H1 (cell line): Measurements from ENCODE around the gene DTWD2. TPM values are rescaled to one million over a fixed set of nuclear protein-coding genes. Genes with fewer than 3 reads are reported as not detected.

Experiments used
- CTCF ChIA-PET: fragments of 300-600 bp; sonication (Branson Sonifier 250); formaldehyde crosslinking; loops from one replicate; lab custom pipeline; 2021; ENCODE audit not compliant: partially characterized antibody; lab: Charles Lee
- POLR2A ChIA-PET: fragments of 300-600 bp; sonication (Branson Sonifier 250); formaldehyde crosslinking; loops from one replicate; lab custom pipeline; 2021; ENCODE audit warnings: inconsistent platforms; ENCODE audit not compliant: partially characterized antibody; lab: Charles Lee
- DNase-seq, 2 experiments: peaks; one replicate each; pipeline versions ENCODE4 v3.0.0 to v3.0.0-alpha.2; 2010 to 2022; ENCODE audit warnings: low spot score in 2 of 2, low read depth in 1 of 2, mixed read lengths in 1 of 2
- FAIRE-seq: peaks from 2 replicates; lab custom pipeline; 2011; peaks lifted over from hg19 to GRCh38; lab: Jason Lieb, UNC
- H2AFZ ChIP-seq: 2 replicates; pipeline ENCODE4 v1.8.1; 2012; ENCODE audit warnings: low read length, inconsistent platforms
- H2AK5ac ChIP-seq: 2 replicates; pipeline ENCODE4 v1.6.1; 2013; ENCODE audit warnings: low read depth, low read length
- H2BK120ac ChIP-seq: replicated peaks from 2 replicates; pipeline ENCODE3; 2013; ENCODE audit warnings: low read depth, low read length, inconsistent platforms
- H2BK12ac ChIP-seq: 2 replicates; pipeline ENCODE4 v1.6.1; 2013; ENCODE audit warnings: low read depth, low read length
- H2BK15ac ChIP-seq: 2 replicates; pipeline ENCODE4 v1.6.1; 2013; ENCODE audit warnings: low read length
- H2BK20ac ChIP-seq: 2 replicates; pipeline ENCODE4 v1.6.1; 2013; ENCODE audit warnings: low read length
- H2BK5ac ChIP-seq: 2 replicates; pipeline ENCODE4 v1.6.1; 2013; ENCODE audit warnings: low read depth, low read length
- H3K14ac ChIP-seq: 2 replicates; pipeline ENCODE4 v1.6.1; 2013; ENCODE audit warnings: inconsistent platforms; ENCODE audit not compliant: insufficient read length
- H3K18ac ChIP-seq: 2 replicates; pipeline ENCODE4 v1.6.1; 2013; ENCODE audit warnings: low read length; ENCODE audit errors: extremely low read depth
- H3K23ac ChIP-seq: 2 replicates; pipeline ENCODE4 v1.6.1; 2013; ENCODE audit warnings: inconsistent platforms; ENCODE audit not compliant: insufficient read length
- H3K23me2 ChIP-seq: 2 replicates; pipeline ENCODE4 v1.6.1; 2013; ENCODE audit warnings: low read depth, low read length
- H3K27ac ChIP-seq: 2 replicates; pipeline ENCODE4 v1.6.1; 2011; ENCODE audit warnings: low read depth, low read length, inconsistent platforms
- H3K27me3 ChIP-seq, 4 experiments: replicated peaks in 1 of 4; 1 replicate in 1 of 4; 2 replicates in 3 of 4; pipeline versions ENCODE4 v1.6.1 to v1.8.1; 2011 to 2013; ENCODE audit warnings: low read length in 3 of 4, mild to moderate bottlenecking in 3 of 4, inconsistent platforms in 2 of 4, mixed read lengths in 2 of 4, moderate library complexity in 1 of 4; ENCODE audit not compliant: control insufficient read depth in 3 of 4, insufficient read depth in 3 of 4; ENCODE audit errors: extremely low read depth in 1 of 4
- H3K36me3 ChIP-seq, 4 experiments: 2 replicates each; pipeline versions ENCODE4 v1.6.1 to v1.8.1; 2011 to 2013; ENCODE audit warnings: mild to moderate bottlenecking in 4 of 4, low read length in 3 of 4, moderate library complexity in 2 of 4, control low read depth in 1 of 4, inconsistent platforms in 1 of 4; ENCODE audit not compliant: insufficient read depth in 4 of 4, control insufficient read depth in 2 of 4
- H3K4ac ChIP-seq: replicated peaks from 2 replicates; pipeline ENCODE3; 2013; ENCODE audit warnings: low read length, low read depth, mixed read lengths, inconsistent platforms; ENCODE audit not compliant: insufficient read length
- H3K4me1 ChIP-seq, 4 experiments: replicated peaks in 1 of 4; 1 replicate in 1 of 4; 2 replicates in 3 of 4; pipeline versions ENCODE4 v1.6.1 to v1.8.1; 2011 to 2013; ENCODE audit warnings: low read length in 3 of 4, inconsistent platforms in 2 of 4, mixed read lengths in 1 of 4; ENCODE audit not compliant: insufficient read depth in 4 of 4, control insufficient read depth in 3 of 4
- H3K4me2 ChIP-seq, 2 experiments: 2 replicates each; pipeline versions ENCODE4 v1.6.1 to v1.8.1; 2011 to 2013; ENCODE audit warnings: low read depth in 2 of 2, low read length in 2 of 2, control low read depth in 1 of 2, inconsistent platforms in 1 of 2, mild to moderate bottlenecking in 1 of 2; ENCODE audit not compliant: insufficient read depth in 1 of 2
- H3K4me3 ChIP-seq, 4 experiments: fragments of 200-600, 300-600 bp in 1 of 4; sonication (generic), shearing (Covaris generic), sonication (Bioruptor Twin) in 1 of 4; 2 replicates each; pipeline versions ENCODE4 v1.5.1 to v1.8.1; 2011 to 2016; ENCODE audit warnings: low read length in 4 of 4, low read depth in 3 of 4, control low read depth in 2 of 4, inconsistent platforms in 2 of 4, mild to moderate bottlenecking in 2 of 4, mixed read lengths in 1 of 4, moderate library complexity in 1 of 4; ENCODE audit not compliant: insufficient read depth in 2 of 4; ENCODE audit errors: extremely low read depth in 1 of 4
- H3K56ac ChIP-seq: replicated peaks from 2 replicates; pipeline ENCODE3; 2013; ENCODE audit warnings: low read depth, mild to moderate bottlenecking, mixed read lengths, low read length, inconsistent platforms; ENCODE audit not compliant: insufficient read length
- H3K79me1 ChIP-seq: 2 replicates; pipeline ENCODE4 v1.6.1; 2013; ENCODE audit warnings: low read depth, low read length, control low read depth
- H3K79me2 ChIP-seq, 2 experiments: 2 replicates each; pipeline versions ENCODE4 v1.6.1 to v1.8.1; 2012 to 2013; ENCODE audit warnings: low read length in 2 of 2, mild to moderate bottlenecking in 2 of 2, inconsistent platforms in 1 of 2; ENCODE audit not compliant: insufficient read depth in 2 of 2, control insufficient read depth in 1 of 2
- H3K9ac ChIP-seq, 4 experiments: replicated peaks in 1 of 4; 1 replicate in 1 of 4; 2 replicates in 3 of 4; pipeline versions ENCODE4 v1.6.1 to v1.8.1; 2011 to 2013; ENCODE audit warnings: low read depth in 3 of 4, low read length in 3 of 4, control low read depth in 2 of 4, mild to moderate bottlenecking in 2 of 4, moderate library complexity in 2 of 4, inconsistent platforms in 1 of 4; ENCODE audit errors: extremely low read depth in 1 of 4
- H3K9me3 ChIP-seq, 2 experiments: 2 replicates each; pipeline versions ENCODE4 v1.6.1 to v1.8.1; 2012 to 2013; ENCODE audit warnings: mild to moderate bottlenecking in 2 of 2, moderate library complexity in 2 of 2, control low read depth in 1 of 2, inconsistent platforms in 1 of 2, low read depth in 1 of 2, low read length in 1 of 2, mixed read lengths in 1 of 2; ENCODE audit not compliant: insufficient read depth in 2 of 2
- H4K20me1 ChIP-seq, 2 experiments: replicated peaks in 1 of 2; 2 replicates each; pipeline versions ENCODE3 to v1.8.1; 2011 to 2013; ENCODE audit warnings: inconsistent platforms in 2 of 2, low read length in 2 of 2, mild to moderate bottlenecking in 1 of 2; ENCODE audit not compliant: insufficient read depth in 2 of 2, control insufficient read depth in 1 of 2
- H4K5ac ChIP-seq: 2 replicates; pipeline ENCODE4 v1.6.1; 2013; ENCODE audit warnings: low read length, low read depth, mixed read lengths, inconsistent platforms; ENCODE audit not compliant: insufficient read length
- H4K8ac ChIP-seq: 2 replicates; pipeline ENCODE4 v1.8.0; 2013; ENCODE audit warnings: mild to moderate bottlenecking, moderate library complexity, low read length, inconsistent platforms; ENCODE audit not compliant: insufficient read depth; ENCODE audit errors: extremely low read depth
- H4K91ac ChIP-seq: replicated peaks from 2 replicates; pipeline ENCODE3; 2013; ENCODE audit warnings: low read length, mixed read lengths, inconsistent platforms; ENCODE audit not compliant: insufficient read length
- ATF2 ChIP-seq: IDR thresholded peaks from 2 replicates; pipeline ENCODE4 v1.6.1; 2012; ENCODE audit warnings: low read length, inconsistent platforms
- BCL11A ChIP-seq, 2 experiments: IDR thresholded peaks; one replicate each; pipeline ENCODE4 v1.6.1; 2011; ENCODE audit warnings: low read depth in 2 of 2, low read length in 2 of 2, mild to moderate bottlenecking in 2 of 2
- CHD2 ChIP-seq: IDR thresholded peaks from 2 replicates; pipeline ENCODE4 v1.6.1; 2012; ENCODE audit warnings: low read length, improper control_type of control experiment
- CTBP2 ChIP-seq: IDR thresholded peaks from 2 replicates; pipeline ENCODE4 v1.7.0; 2011; ENCODE audit warnings: borderline replicate concordance, mild to moderate bottlenecking, moderate library complexity, mixed read lengths, low read length; ENCODE audit not compliant: insufficient read depth, insufficient read length
- CTCF ChIP-seq, 3 experiments: IDR thresholded peaks; 1 replicate in 2 of 3; 2 replicates in 1 of 3; pipeline versions ENCODE4 v1.5.1 to v1.6.1; 2011; ENCODE audit warnings: low read length in 3 of 3, mild to moderate bottlenecking in 3 of 3, inconsistent platforms in 2 of 3, low read depth in 1 of 3, moderate library complexity in 1 of 3; ENCODE audit not compliant: insufficient read depth in 1 of 3; ENCODE audit errors: control extremely low read depth in 1 of 3
- GABPA ChIP-seq: IDR thresholded peaks from 2 replicates; pipeline ENCODE4 v1.6.1; 2011; ENCODE audit warnings: mild to moderate bottlenecking, low read length, moderate library complexity, borderline replicate concordance; ENCODE audit not compliant: insufficient read depth
- JUN ChIP-seq: IDR thresholded peaks from 2 replicates; pipeline ENCODE4 v1.6.1; 2011; ENCODE audit warnings: low read depth, mild to moderate bottlenecking, improper control_type of control experiment, low read length
- MAX ChIP-seq: IDR thresholded peaks from 2 replicates; pipeline ENCODE4 v1.6.1; 2012; ENCODE audit warnings: inconsistent platforms
- POU5F1 ChIP-seq: IDR thresholded peaks from 2 replicates; pipeline ENCODE4 v1.6.1; 2011; ENCODE audit warnings: low read depth, mild to moderate bottlenecking, low read length, moderate library complexity
- SP1 ChIP-seq: IDR thresholded peaks from 2 replicates; pipeline ENCODE4 v1.6.1; 2011; ENCODE audit warnings: low read depth, low read length
- WGBS, 2 experiments: shearing (Covaris generic) in 1 of 2; methylation state at CpG; one replicate each; pipeline versions ENCODE4 v1.1.6 to v1.1.7; 2013 to 2015; ENCODE audit warnings: low lambda C conversion rate in 2 of 2, mixed read lengths in 2 of 2, inconsistent platforms in 1 of 2, low coverage in 1 of 2, missing lambda C conversion rate in 1 of 2; ENCODE audit not compliant: insufficient replicate concordance in 2 of 2, insufficient coverage in 1 of 2, insufficient read length in 1 of 2; ENCODE audit errors: extremely low coverage in 1 of 2, missing lambda C conversion rate in 1 of 2; 5-methylcytosine and 5-hydroxymethylcytosine counted together
- polyA plus RNA-seq, 7 experiments: library from polyadenylated mRNA; depleted of rRNA in 3 of 7; stranded (reverse) in 5 of 7; unstranded in 2 of 7; fragments of >200 nt in 5 of 7; fragments of 200-250 nt in 2 of 7; gene quantifications; 1 replicate in 5 of 7; 2 replicates in 1 of 7; 4 replicates in 1 of 7; pipeline versions ENCODE4 v1.2.1 to v1.2.3, GENCODE V29; 2011 to 2013; ENCODE audit warnings: missing spikeins in 2 of 7, mixed read lengths in 2 of 7
- total RNA-seq: library from RNA; stranded (reverse); fragmentation: NEBNext Ultra II Directional; extraction: Animal tissue kit (Norgen Biotek cat#: 25700); gene quantifications from 2 replicates; pipeline ENCODE4 v1.2.1, GENCODE V29; 2021

Gene DTWD2
- total and polyA plus RNA-seq, 2 of the 8 experiments (the other 6 are each of a cell fraction or from before 2014, with no cell fraction given) = 4.3 to 17.1 TPM

- Histone ChIP-seq H4K20me1 (no peaks in the 10 kb centered on the region), H3K18ac (no peak overlapping the region), H3K36me3 (no peaks in the 10 kb centered on the region), H3K9me3 (no peaks in the 10 kb centered on the region), H2AFZ (no peak overlapping the region), H3K79me2 (no peaks in the 10 kb centered on the region), H2BK120ac (no peak overlapping the region), H3K4me2 (no peak overlapping the region), H2BK12ac (no peak overlapping the region), H2BK15ac (no peak overlapping the region), H4K5ac (no peak overlapping the region), H3K9ac (no peak overlapping the region), H3K56ac (no peak overlapping the region), H4K91ac (no peak overlapping the region), H3K27me3 (peaks cover 0 to 1% (median 0%) of the 10 kb centered on the region in 4 experiments; a peak in 1 of 7 replicates), H3K23me2 (no peaks in the 10 kb centered on the region), H3K27ac (no peak overlapping the region), H2BK20ac (no peak overlapping the region), H3K4ac (no peak overlapping the region), H4K8ac (no peak overlapping the region), H3K4me1 (no peaks in the 10 kb centered on the region), H3K14ac (no peak overlapping the region), H3K23ac (no peak overlapping the region), H3K79me1 (no peaks in the 10 kb centered on the region), H2AK5ac (no peak overlapping the region), H2BK5ac (no peak overlapping the region), H3K4me3 (no peak overlapping the region)
- 89% methylated on average over 6 of the region's 6 CpGs; no CpG with 5 or more reads in 1 of the 2 experiments for whole genome bisulfite sequencing, 2 experiments
- ChIA-PET CTCF (interaction anchor here (1.3 kb wide), 1 partner anchor 349 kb away, joined by 3 read pairs; no protein-coding TSS in a partner anchor), POLR2A (no interaction called here)
- FAIRE-seq (no peak), DNase-seq (no peak)
- TF ChIP-seq ATF2 (no peak), JUN (no peak), CTCF (IDR thresholded peaks at IDR 0.05; ENCODE audit: control extremely low read depth in 1 of 3, insufficient read depth in 1 of 3, low read depth in 1 of 3, low read length in 3 of 3) (no peak), POU5F1 (no peak), CHD2 (no peak), MAX (no peak), GABPA (no peak), SP1 (no peak), BCL11A (IDR thresholded peaks at IDR 0.05; ENCODE audit: low read depth in 2 of 2, low read length in 2 of 2) (no peak), CTBP2 (no peak)
These were observed 21.9 kb upstream of the DTWD2 start for GRCh38 chr5:119010206-119010605.
